Adrenal gland (tissue), 5 donors: ENCODE measurements around the gene FGD4.

ENCODE experiments used
- POLR2A ChIP-seq, 2 donors: fragments of 450-650 bp; IDR thresholded peaks; one replicate each; pipeline ENCODE4 v1.6.1; 2017; ENCODE audit warnings: antibody characterized with exemption in 2 of 2, mild to moderate bottlenecking in 2 of 2, moderate library complexity in 1 of 2
- TF ChIP-seq, protein P1 (sequence below), 6 experiments: fragments of 450-650 bp in 4 of 6; fragments of 200-600 bp in 2 of 6; sonication (generic) in 1 of 6; IDR thresholded peaks; 1 replicate in 5 of 6; 2 replicates in 1 of 6; pipeline versions ENCODE4 v1.5.1 to v1.8.0; 2016 to 2021; ENCODE audit warnings: antibody characterized with exemption in 6 of 6, mild to moderate bottlenecking in 2 of 6, moderate library complexity in 1 of 6
- donor health status: DM: no; HTN: no; CAD: no.

DNA sequence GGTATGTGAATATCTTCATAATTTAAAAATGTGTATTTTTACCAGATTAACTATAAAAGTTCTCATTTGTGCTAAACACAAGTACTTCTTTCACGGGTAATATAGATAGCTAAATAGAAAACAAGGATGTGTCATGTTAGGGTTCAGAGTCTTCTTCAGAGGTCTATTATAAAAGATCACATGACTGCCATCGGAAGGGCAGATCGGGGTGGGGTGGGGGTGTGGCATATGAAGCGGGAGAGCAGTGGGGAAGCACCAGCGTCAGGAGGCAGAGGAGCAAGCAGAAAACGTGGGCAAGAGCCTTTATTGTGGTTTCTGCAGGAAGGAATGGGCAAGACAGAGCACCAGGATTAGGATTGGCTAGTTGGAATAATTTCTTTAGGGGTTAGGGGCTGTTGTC lies 216.1 kb downstream of the FGD4 start:
- TF ChIP-seq, protein P1, sequence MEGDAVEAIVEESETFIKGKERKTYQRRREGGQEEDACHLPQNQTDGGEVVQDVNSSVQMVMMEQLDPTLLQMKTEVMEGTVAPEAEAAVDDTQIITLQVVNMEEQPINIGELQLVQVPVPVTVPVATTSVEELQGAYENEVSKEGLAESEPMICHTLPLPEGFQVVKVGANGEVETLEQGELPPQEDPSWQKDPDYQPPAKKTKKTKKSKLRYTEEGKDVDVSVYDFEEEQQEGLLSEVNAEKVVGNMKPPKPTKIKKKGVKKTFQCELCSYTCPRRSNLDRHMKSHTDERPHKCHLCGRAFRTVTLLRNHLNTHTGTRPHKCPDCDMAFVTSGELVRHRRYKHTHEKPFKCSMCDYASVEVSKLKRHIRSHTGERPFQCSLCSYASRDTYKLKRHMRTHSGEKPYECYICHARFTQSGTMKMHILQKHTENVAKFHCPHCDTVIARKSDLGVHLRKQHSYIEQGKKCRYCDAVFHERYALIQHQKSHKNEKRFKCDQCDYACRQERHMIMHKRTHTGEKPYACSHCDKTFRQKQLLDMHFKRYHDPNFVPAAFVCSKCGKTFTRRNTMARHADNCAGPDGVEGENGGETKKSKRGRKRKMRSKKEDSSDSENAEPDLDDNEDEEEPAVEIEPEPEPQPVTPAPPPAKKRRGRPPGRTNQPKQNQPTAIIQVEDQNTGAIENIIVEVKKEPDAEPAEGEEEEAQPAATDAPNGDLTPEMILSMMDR (IDR thresholded peaks at IDR 0.05): no peak
- TF ChIP-seq POLR2A (IDR thresholded peaks at IDR 0.05): no peak
